HepG2 (cell line): ENCODE results near the gene ADAD1. TPM values are rescaled to one million over a fixed set of nuclear protein-coding genes. Genes with fewer than 3 reads are reported as not detected.

Source experiments
- ATAC-seq: fragments of 200-7000 bp; cut with Tn5 transposase; 3 replicates; pipeline ENCODE4 v1.9.1; 2020; ENCODE audit warnings: mild to moderate bottlenecking, moderate library complexity
- BruUV-seq: library from RNA; stranded (reverse); fragments of 400-500 nt; replicated peaks from 2 replicates; lab custom pipeline; 2021; lab: Mats Ljungman, UMichigan
- CTCF ChIA-PET: fragments of 300-600 bp; formaldehyde crosslinking; extraction: SDS; loops from one replicate; lab custom pipeline; 2021; ENCODE audit warnings: low total read pairs, inconsistent platforms, low intra/inter-chr PET ratio; lab: Yijun Ruan, JAX
- POLR2A ChIA-PET: fragments of 350-600 bp; sonication (Branson Sonifier 250); formaldehyde crosslinking; loops from one replicate; lab custom pipeline; 2020; ENCODE audit warnings: antibody characterized with exemption, inconsistent platforms; lab: Yijun Ruan, JAX
- DNase-seq: peaks from one replicate; pipeline ENCODE4 v3.0.0-alpha.2; 2015; ENCODE audit warnings: low spot score
- FAIRE-seq: peaks from 3 replicates; lab custom pipeline; 2011; peaks lifted over from hg19 to GRCh38; lab: Jason Lieb, UNC
- H2AFZ ChIP-seq: one replicate; pipeline ENCODE4 v1.6.1; 2011; ENCODE audit warnings: low read length, inconsistent platforms
- H3K27ac ChIP-seq: fragments of 300-600 bp; 3 replicates; pipeline ENCODE4 v1.8.0; 2011; ENCODE audit warnings: mixed run types, mild to moderate bottlenecking, mixed read lengths, low read length, inconsistent platforms; ENCODE audit not compliant: insufficient read depth; ENCODE audit errors: extremely low read length
- H3K27me3 ChIP-seq, 2 experiments: fragments of 200-600 bp in 1 of 2; 2 replicates in 1 of 2; 3 replicates in 1 of 2; pipeline versions ENCODE4 v1.6.0 to v1.8.0; 2011; ENCODE audit warnings: low read length in 2 of 2, mild to moderate bottlenecking in 2 of 2, moderate library complexity in 2 of 2, inconsistent platforms in 1 of 2; ENCODE audit not compliant: insufficient read depth in 2 of 2, control insufficient read depth in 1 of 2
- H3K36me3 ChIP-seq, 2 experiments: fragments of 200-600 bp in 1 of 2; replicated peaks in 1 of 2; 2 replicates in 1 of 2; 3 replicates in 1 of 2; pipeline versions ENCODE4 v1.5.1 to v1.8.0; 2011; ENCODE audit warnings: low read length in 2 of 2, inconsistent platforms in 1 of 2; ENCODE audit not compliant: insufficient read depth in 2 of 2, control insufficient read depth in 1 of 2
- H3K4me1 ChIP-seq: 2 replicates; pipeline ENCODE4 v1.5.1; 2012; ENCODE audit warnings: low read length, inconsistent platforms; ENCODE audit not compliant: insufficient read depth
- H3K4me2 ChIP-seq: 2 replicates; pipeline ENCODE4 v1.6.0; 2011; ENCODE audit warnings: low read depth, low read length, inconsistent platforms
- H3K4me3 ChIP-seq, 3 experiments: fragments of 200-600 bp in 1 of 3; sonication (generic), shearing (Covaris generic) in 1 of 3; replicated peaks in 1 of 3; 2 replicates each; pipeline ENCODE4 v1.5.1; 2011 to 2016; ENCODE audit warnings: low read length in 3 of 3, inconsistent platforms in 2 of 3, low read depth in 2 of 3, mild to moderate bottlenecking in 2 of 3, control low read depth in 1 of 3, mixed read lengths in 1 of 3; ENCODE audit not compliant: insufficient read depth in 1 of 3
- H3K79me2 ChIP-seq: one replicate; pipeline ENCODE4 v1.6.1; 2011; ENCODE audit warnings: low read length, inconsistent platforms; ENCODE audit not compliant: insufficient read depth
- H3K9ac ChIP-seq: 2 replicates; pipeline ENCODE4 v1.6.0; 2011; ENCODE audit warnings: mild to moderate bottlenecking, low read depth, low read length, inconsistent platforms; ENCODE audit not compliant: insufficient read depth
- H3K9me3 ChIP-seq: 2 replicates; pipeline ENCODE4 v1.5.1; 2012; ENCODE audit warnings: mild to moderate bottlenecking, low read length
- H4K20me1 ChIP-seq: 2 replicates; pipeline ENCODE4 v1.6.0; 2011; ENCODE audit warnings: inconsistent platforms, mild to moderate bottlenecking, low read length, moderate library complexity; ENCODE audit not compliant: insufficient read depth
- HNF4G ChIP-seq, 2 experiments: sonication (generic) in 1 of 2; formaldehyde crosslinking in 1 of 2; IDR thresholded peaks; 2 replicates each; pipeline versions ENCODE4 v1.4.0 to v1.6.1; 2011 to 2020; ENCODE audit warnings: borderline replicate concordance in 2 of 2, low read depth in 2 of 2, mild to moderate bottlenecking in 2 of 2, low read length in 1 of 2, missing genetic modification reagents in 1 of 2, moderate library complexity in 1 of 2
- ONECUT2 ChIP-seq: sonication (generic); formaldehyde crosslinking; IDR thresholded peaks from 2 replicates; pipeline ENCODE4 v1.4.0; 2020; ENCODE audit warnings: missing genetic modification reagents
- WGBS: methylation state at CpG from one replicate; pipeline ENCODE4 v1.1.6; 2017; ENCODE audit warnings: low lambda C conversion rate; 5-methylcytosine and 5-hydroxymethylcytosine counted together
- in situ Hi-C: cut with HindIII; loops from 2 replicates; pipeline ENCODE4 v1.10.0; 2017; ENCODE audit warnings: low pct_unique_long_range_greater_than_20kb; ENCODE audit not compliant: extremely low pct_ligation_motif_present
- intact Hi-C: fragments of 100-400 bp; cut with micrococcal nuclease; formaldehyde crosslinking; loops from one replicate; pipeline ENCODE4 v1.10.0; 2022; ENCODE audit not compliant: unreplicated experiment
- polyA plus RNA-seq, 8 experiments: library from polyadenylated mRNA; depleted of rRNA in 3 of 8; stranded (reverse) in 7 of 8; unstranded in 1 of 8; fragments of >200 nt; fragmentation: Illumina TruSeq in 4 of 8; extraction: Trizol in 4 of 8; gene quantifications; 2 replicates each; pipeline versions ENCODE4 v1.2.1 to v1.2.3, GENCODE V29; 2011 to 2016; ENCODE audit warnings: low read depth in 4 of 8, missing spikeins in 1 of 8, mixed read lengths in 1 of 8; ENCODE audit not compliant: insufficient read depth in 1 of 8
- total RNA-seq, 5 experiments: library from RNA; depleted of rRNA; stranded (reverse); fragments of >200 nt; fragmentation: Illumina TruSeq; extraction: Trizol; gene quantifications; 2 replicates each; pipeline ENCODE4 v1.2.3, GENCODE V29; 2016; ENCODE audit warnings: low read depth in 1 of 5
- TF ChIP-seq, protein P1 (sequence below): sonication (generic); formaldehyde crosslinking; IDR thresholded peaks from 2 replicates; pipeline ENCODE4 v1.8.0; 2022; ENCODE audit warnings: missing genetic modification reagents, mild to moderate bottlenecking, moderate library complexity, borderline replicate concordance
- TF ChIP-seq, protein P2 (sequence below): sonication (generic); formaldehyde crosslinking; IDR thresholded peaks from 2 replicates; pipeline ENCODE4 v1.5.1; 2020; ENCODE audit warnings: missing genetic modification reagents, mild to moderate bottlenecking, borderline replicate concordance

ADAD1 gene
- total and polyA plus RNA-seq, 2 of the 13 experiments (the other 11 are each of a cell fraction or from before 2014, with no cell fraction given), result not detected

DNA sequence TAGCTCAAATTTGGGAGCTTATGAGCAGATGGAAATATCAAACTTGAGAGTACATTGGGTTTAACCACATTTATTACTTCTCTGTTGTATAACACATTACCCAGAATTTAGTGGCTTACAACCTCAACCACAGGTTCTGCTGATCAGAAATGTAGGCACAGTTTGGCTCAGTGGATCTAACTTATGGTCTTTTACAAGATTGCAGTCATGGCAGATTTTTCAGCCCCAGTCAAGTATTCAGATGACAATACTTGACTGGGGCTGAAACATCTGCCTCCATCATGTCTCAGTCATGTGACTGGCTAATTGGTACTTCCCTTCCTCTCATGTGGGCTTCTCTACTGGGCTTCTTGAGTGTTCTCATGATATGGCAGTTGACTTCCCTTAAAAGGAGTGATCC lies 44.0 kb upstream of the ADAD1 start (continued):
- TF ChIP-seq, protein P1, sequence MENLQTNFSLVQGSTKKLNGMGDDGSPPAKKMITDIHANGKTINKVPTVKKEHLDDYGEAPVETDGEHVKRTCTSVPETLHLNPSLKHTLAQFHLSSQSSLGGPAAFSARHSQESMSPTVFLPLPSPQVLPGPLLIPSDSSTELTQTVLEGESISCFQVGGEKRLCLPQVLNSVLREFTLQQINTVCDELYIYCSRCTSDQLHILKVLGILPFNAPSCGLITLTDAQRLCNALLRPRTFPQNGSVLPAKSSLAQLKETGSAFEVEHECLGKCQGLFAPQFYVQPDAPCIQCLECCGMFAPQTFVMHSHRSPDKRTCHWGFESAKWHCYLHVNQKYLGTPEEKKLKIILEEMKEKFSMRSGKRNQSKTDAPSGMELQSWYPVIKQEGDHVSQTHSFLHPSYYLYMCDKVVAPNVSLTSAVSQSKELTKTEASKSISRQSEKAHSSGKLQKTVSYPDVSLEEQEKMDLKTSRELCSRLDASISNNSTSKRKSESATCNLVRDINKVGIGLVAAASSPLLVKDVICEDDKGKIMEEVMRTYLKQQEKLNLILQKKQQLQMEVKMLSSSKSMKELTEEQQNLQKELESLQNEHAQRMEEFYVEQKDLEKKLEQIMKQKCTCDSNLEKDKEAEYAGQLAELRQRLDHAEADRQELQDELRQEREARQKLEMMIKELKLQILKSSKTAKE (CRISPR knock-in tag), result no peak
- TF ChIP-seq ONECUT2 (CRISPR knock-in tag), result no peak
- TF ChIP-seq, all 625 proteins: peak for 0

DNA sequence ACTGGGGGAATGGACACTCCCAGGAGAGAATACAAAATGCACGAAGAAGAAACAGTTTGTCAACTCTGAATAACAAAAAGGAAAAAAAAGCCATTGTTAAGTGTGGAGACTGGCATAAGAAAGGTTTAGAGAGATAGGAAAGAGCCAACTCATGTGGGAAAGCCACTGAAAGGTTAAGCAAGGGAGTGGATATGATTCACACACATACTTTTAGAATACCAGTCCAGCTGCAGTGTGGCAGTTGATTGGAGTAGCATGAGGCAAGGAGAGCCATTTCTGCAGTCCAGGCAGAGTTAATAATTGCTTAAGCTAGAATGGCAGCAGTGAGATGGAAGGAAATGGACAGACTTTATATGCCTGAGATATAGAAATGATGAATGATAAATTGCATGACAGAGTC lies 36.9 kb upstream of the ADAD1 start:
- DNase-seq, result no peak
- no peaks in the 10 kb centered on the region for H3K9me3 ChIP-seq
- H3K4me3 ChIP-seq, result no peak overlapping the region
- no peak overlapping the region for H2AFZ ChIP-seq
- FAIRE-seq, result no peak
- H3K79me2 ChIP-seq, result no peaks in the 10 kb centered on the region
- H3K9ac ChIP-seq, result no peak overlapping the region
- intact Hi-C loops (no loop called here), in situ Hi-C loops (no loop called here)
- no peaks in the 10 kb centered on the region for H3K4me1 ChIP-seq
- TF ChIP-seq, protein P2, sequence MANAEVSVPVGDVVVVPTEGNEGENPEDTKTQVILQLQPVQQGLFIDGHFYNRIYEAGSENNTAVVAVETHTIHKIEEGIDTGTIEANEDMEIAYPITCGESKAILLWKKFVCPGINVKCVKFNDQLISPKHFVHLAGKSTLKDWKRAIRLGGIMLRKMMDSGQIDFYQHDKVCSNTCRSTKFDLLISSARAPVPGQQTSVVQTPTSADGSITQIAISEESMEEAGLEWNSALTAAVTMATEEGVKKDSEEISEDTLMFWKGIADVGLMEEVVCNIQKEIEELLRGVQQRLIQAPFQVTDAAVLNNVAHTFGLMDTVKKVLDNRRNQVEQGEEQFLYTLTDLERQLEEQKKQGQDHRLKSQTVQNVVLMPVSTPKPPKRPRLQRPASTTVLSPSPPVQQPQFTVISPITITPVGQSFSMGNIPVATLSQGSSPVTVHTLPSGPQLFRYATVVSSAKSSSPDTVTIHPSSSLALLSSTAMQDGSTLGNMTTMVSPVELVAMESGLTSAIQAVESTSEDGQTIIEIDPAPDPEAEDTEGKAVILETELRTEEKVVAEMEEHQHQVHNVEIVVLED (CRISPR knock-in tag), result no peak
- TF ChIP-seq HNF4G (IDR thresholded peaks at IDR 0.05; ENCODE audit: borderline replicate concordance, low read depth, low read length), result no peak
- no peak for TF ChIP-seq HNF4G (CRISPR knock-in tag; IDR thresholded peaks at IDR 0.05; ENCODE audit: borderline replicate concordance, low read depth)
- CTCF ChIA-PET, result no interaction called here
- H3K36me3 ChIP-seq, result peaks cover 3 to 4% of the 10 kb centered on the region in 2 experiments; a peak in 2 of 5 replicates
- no TSS peak for BruUV-seq
- POLR2A ChIA-PET, result no interaction called here
- no peaks in the 10 kb centered on the region for H3K27me3 ChIP-seq
- no peak for ATAC-seq
- 95% methylated on average over 1 of the region's 1 CpG for whole genome bisulfite sequencing
- H4K20me1 ChIP-seq, result no peaks in the 10 kb centered on the region
- H3K27ac ChIP-seq, result no peak overlapping the region
- H3K4me2 ChIP-seq, result no peak overlapping the region
